ENCODE results near the gene CYTH4. TPM values are rescaled to one million over a fixed set of nuclear protein-coding genes. Genes with fewer than 3 reads are reported as not detected.
A peak's percentile ranks its signal among the peaks of the same experiment; 100 is the strongest.

CYTH4 gene
- total RNA-seq, 4 donors from 2014 or later, result 3.3 to 15.1 (median 4.2) TPM

GRCh38 chr22:37316405-37316804 lies 34.1 kb downstream of the CYTH4 start:
- no peak overlapping the region for H3K4me3 ChIP-seq (replicated peaks in 1 of 3)
- no peaks in the 10 kb centered on the region for H3K4me1 ChIP-seq
- no peak for TF ChIP-seq POLR2A (IDR thresholded peaks at IDR 0.05)
- TF ChIP-seq CTCF (IDR thresholded peaks at IDR 0.05), result no peak
- no peaks in the 10 kb centered on the region for H3K27me3 ChIP-seq
- WGBS, 2 donors, result 74 to 90% methylated on average over 2 to 6 of the region's 6 CpGs
- intact Hi-C loops (cut with DNase I), result loop anchor here (5.0 to 10.0 kb wide), 2 partner anchors 141 to 278 kb away; no protein-coding TSS in a partner anchor
- H3K27ac ChIP-seq, result no peak overlapping the region
- no peaks in the 10 kb centered on the region for H3K36me3 ChIP-seq
- H3K9me3 ChIP-seq, result no peaks in the 10 kb centered on the region
- no peak for DNase-seq

- TF ChIP-seq POLR2A (IDR thresholded peaks at IDR 0.05), result no peak
- peak in 5 of 6 experiments; percentile 40 to 86 (median 80) for TF ChIP-seq CTCF (IDR thresholded peaks at IDR 0.05)
- H3K27ac ChIP-seq, result no peak overlapping the region
- intact Hi-C loops (cut with DNase I), result loop anchor here (5.0 to 10.0 kb wide), 2 partner anchors 140 to 278 kb away; no protein-coding TSS in a partner anchor
- H3K36me3 ChIP-seq, result no peaks in the 10 kb centered on the region
- WGBS, 2 donors, result 20 to 48% methylated on average over 3 to 4 of the region's 11 CpGs
- no peaks in the 10 kb centered on the region for H3K4me1 ChIP-seq
- no peaks in the 10 kb centered on the region for H3K9me3 ChIP-seq
- H3K4me3 ChIP-seq (replicated peaks in 1 of 3), result no peak overlapping the region
- no peaks in the 10 kb centered on the region for H3K27me3 ChIP-seq
- peak; percentile 66 to 75 for DNase-seq
Measured at GRCh38 chr22:37316875-37317371, 34.6 kb downstream of the CYTH4 start.

- TF ChIP-seq POLR2A (IDR thresholded peaks at IDR 0.05), result no peak
- TF ChIP-seq CTCF (IDR thresholded peaks at IDR 0.05), result no peak
- H3K27me3 ChIP-seq, result no peaks in the 10 kb centered on the region
- no peaks in the 10 kb centered on the region for H3K4me1 ChIP-seq
- 79 to 86% methylated on average over 5 to 6 of the region's 6 CpGs for WGBS, 2 donors
- no peak overlapping the region for H3K4me3 ChIP-seq (replicated peaks in 1 of 3)
- no peaks in the 10 kb centered on the region for H3K36me3 ChIP-seq
- H3K27ac ChIP-seq, result no peak overlapping the region
- no peaks in the 10 kb centered on the region for H3K9me3 ChIP-seq
- DNase-seq, result no peak
- intact Hi-C loops (cut with DNase I), result loop anchor here (5.0 to 10.0 kb wide), 2 partner anchors 140 to 277 kb away; no protein-coding TSS in a partner anchor
Measured at GRCh38 chr22:37317698-37318210, 35.4 kb downstream of the CYTH4 start.

- Histone ChIP-seq H3K9me3 (no peaks in the 10 kb centered on the region), H3K27ac (no peak overlapping the region), H3K27me3 (no peaks in the 10 kb centered on the region), H3K4me3 (replicated peaks in 1 of 3) (no peak overlapping the region), H3K4me1 (no peaks in the 10 kb centered on the region), H3K36me3 (no peaks in the 10 kb centered on the region)
- DNase-seq, result no peak
- intact Hi-C loops (cut with DNase I), result loop anchor here (5.0 to 10.0 kb wide), 2 partner anchors 139 to 276 kb away; no protein-coding TSS in a partner anchor
- 69 to 75% methylated on average over 18 of the region's 18 CpGs for WGBS, 2 donors
- no peak for TF ChIP-seq CTCF (IDR thresholded peaks at IDR 0.05)
- TF ChIP-seq POLR2A (IDR thresholded peaks at IDR 0.05), result no peak
Measured at GRCh38 chr22:37318364-37319109, 36.2 kb downstream of the CYTH4 start.

GRCh38 chr22:37319469-37319868 lies 37.2 kb downstream of the CYTH4 start:
- Histone ChIP-seq H3K27ac (no peak overlapping the region), H3K4me1 (no peaks in the 10 kb centered on the region), H3K36me3 (no peaks in the 10 kb centered on the region), H3K27me3 (no peaks in the 10 kb centered on the region), H3K4me3 (replicated peaks in 1 of 3) (no peak overlapping the region), H3K9me3 (no peaks in the 10 kb centered on the region)
- TF ChIP-seq CTCF (IDR thresholded peaks at IDR 0.05) (no peak), POLR2A (IDR thresholded peaks at IDR 0.05) (no peak)
- no peak for DNase-seq
- 53 to 60% methylated on average over 10 of the region's 10 CpGs for WGBS, 2 donors
- intact Hi-C loops (cut with DNase I), result loop anchor here (5.0 to 10.0 kb wide), 2 partner anchors 138 to 275 kb away; no protein-coding TSS in a partner anchor
